GM23338 (cell line): Measurements from ENCODE around the gene ATP6V0A4. TPM values are rescaled to one million over a fixed set of nuclear protein-coding genes. Genes with fewer than 3 reads are reported as not detected.

Experiments used
- ATAC-seq: fragments of 200-7000 bp; cut with Tn5 transposase; 3 replicates; pipeline ENCODE4 v1.9.1; 2020
- DNase-seq: peaks from one replicate; pipeline ENCODE4 v3.0.0-alpha.2; 2015; ENCODE audit warnings: low spot score
- H2AFZ ChIP-seq: fragments of 200-600 bp; sonication (generic); 2 replicates; pipeline ENCODE4 v1.8.0; 2016; ENCODE audit warnings: antibody characterized with exemption, mild to moderate bottlenecking, moderate library complexity
- H3F3A ChIP-seq: fragments of 200-600 bp; sonication (generic); replicated peaks from 2 replicates; pipeline ENCODE4 v1.8.0; 2017; ENCODE audit warnings: antibody characterized with exemption, mixed run types, low read depth
- H3K27ac ChIP-seq: fragments of 200-600 bp; sonication (generic); 2 replicates; pipeline ENCODE4 v1.6.1; 2016; ENCODE audit warnings: low read depth
- H3K27me3 ChIP-seq: fragments of 200-600 bp; sonication (generic); 2 replicates; pipeline ENCODE4 v1.8.0; 2016; ENCODE audit warnings: mild to moderate bottlenecking, mixed run types, moderate library complexity; ENCODE audit not compliant: insufficient read depth
- H3K36me3 ChIP-seq: fragments of 200-600 bp; sonication (generic); 2 replicates; pipeline ENCODE4 v1.8.0; 2016; ENCODE audit warnings: mild to moderate bottlenecking; ENCODE audit not compliant: insufficient read depth
- H3K4me1 ChIP-seq: fragments of 200-600 bp; sonication (generic); 2 replicates; pipeline ENCODE4 v1.8.0; 2016; ENCODE audit warnings: mild to moderate bottlenecking, moderate library complexity; ENCODE audit not compliant: insufficient read depth
- H3K4me2 ChIP-seq: fragments of 200-600 bp; sonication (generic); 2 replicates; pipeline ENCODE4 v1.7.1; 2017; ENCODE audit warnings: mixed run types
- H3K4me3 ChIP-seq: fragments of 200-600 bp; sonication (generic); 2 replicates; pipeline ENCODE4 v1.6.1; 2016; ENCODE audit warnings: mixed run types
- H3K79me2 ChIP-seq: fragments of 200-600 bp; sonication (generic); replicated peaks from 2 replicates; pipeline ENCODE4 v1.8.0; 2017; ENCODE audit warnings: mild to moderate bottlenecking; ENCODE audit not compliant: insufficient read depth
- H3K9me2 ChIP-seq: fragments of 200-600 bp; sonication (generic); 2 replicates; pipeline ENCODE4 v1.8.0; 2017; ENCODE audit not compliant: insufficient read depth
- H4K20me1 ChIP-seq: fragments of 200-600 bp; sonication (generic); replicated peaks from 2 replicates; pipeline ENCODE4 v1.8.0; 2017; ENCODE audit warnings: mild to moderate bottlenecking; ENCODE audit not compliant: insufficient read depth
- H3K27ac Mint-ChIP-seq: 2 replicates; pipeline ENCODE4 v1.8.0; 2020; ENCODE audit warnings: inconsistent platforms, mild to moderate bottlenecking, moderate library complexity, mixed read lengths
- H3K27me3 Mint-ChIP-seq: 3 replicates; pipeline ENCODE4 v1.8.0; 2022; ENCODE audit warnings: low read depth, mild to moderate bottlenecking, moderate library complexity, mixed read lengths, inconsistent platforms; ENCODE audit not compliant: insufficient read depth, poor library complexity
- H3K36me3 Mint-ChIP-seq: 3 replicates; pipeline ENCODE4 v1.8.0; 2021; ENCODE audit warnings: low read depth, mild to moderate bottlenecking, inconsistent platforms, moderate library complexity, mixed read lengths
- H3K4me1 Mint-ChIP-seq: 3 replicates; pipeline ENCODE4 v1.8.0; 2020; ENCODE audit warnings: mild to moderate bottlenecking, inconsistent platforms, mixed read lengths
- H3K4me3 Mint-ChIP-seq: 3 replicates; pipeline ENCODE4 v1.8.0; 2021; ENCODE audit warnings: moderate library complexity, mild to moderate bottlenecking, inconsistent platforms, mixed read lengths
- H3K9me3 Mint-ChIP-seq: 3 replicates; pipeline ENCODE4 v1.8.0; 2020; ENCODE audit warnings: moderate library complexity, mild to moderate bottlenecking, inconsistent platforms, mixed read lengths
- CREB1 ChIP-seq: fragments of 250-450 bp; sonication (Bioruptor Pico); IDR thresholded peaks from 2 replicates; pipeline ENCODE4 v1.5.0; 2020; ENCODE audit warnings: low read depth, mild to moderate bottlenecking, moderate library complexity
- CTCF ChIP-seq, 2 experiments: fragments of 200-600 bp in 1 of 2; sonication (generic) in 1 of 2; conservative IDR thresholded peaks; 2 replicates each; pipeline versions ENCODE4 v1.5.1 to v1.6.1; 2016 to 2017; ENCODE audit warnings: antibody characterized with exemption in 2 of 2, low read depth in 2 of 2, mild to moderate bottlenecking in 2 of 2, moderate library complexity in 1 of 2
- EZH2 ChIP-seq: fragments of 200-600 bp; sonication (generic); IDR thresholded peaks from one replicate; pipeline ENCODE4 v1.8.0; 2017; ENCODE audit warnings: antibody characterized with exemption, mild to moderate bottlenecking, low read depth; ENCODE audit not compliant: unreplicated experiment
- EZH2phosphoT487 ChIP-seq: fragments of 200-600 bp; sonication (generic); IDR thresholded peaks from one replicate; pipeline ENCODE4 v1.8.1; 2018; ENCODE audit warnings: antibody characterized with exemption; ENCODE audit not compliant: unreplicated experiment
- JUNB ChIP-seq: IDR thresholded peaks from one replicate; pipeline ENCODE4 v1.6.1; 2016; ENCODE audit warnings: antibody characterized with exemption; ENCODE audit not compliant: unreplicated experiment
- NANOG ChIP-seq: IDR thresholded peaks from 2 replicates; pipeline ENCODE4 v1.6.1; 2016; ENCODE audit warnings: antibody characterized with exemption, borderline replicate concordance
- POLR2AphosphoS5 ChIP-seq: IDR thresholded peaks from 2 replicates; pipeline ENCODE4 v1.6.1; 2016; ENCODE audit warnings: antibody characterized with exemption, low read depth
- STAT1 ChIP-seq: IDR thresholded peaks from one replicate; pipeline ENCODE4 v1.6.1; 2016; ENCODE audit warnings: antibody characterized with exemption; ENCODE audit not compliant: unreplicated experiment
- ZNF114 ChIP-seq: fragments of 250-450 bp; sonication (Bioruptor Pico); IDR thresholded peaks from 2 replicates; pipeline ENCODE4 v1.5.0; 2020; ENCODE audit warnings: mild to moderate bottlenecking, moderate library complexity
- ZNF331 ChIP-seq: fragments of 250-450 bp; sonication (Bioruptor Pico); IDR thresholded peaks from 2 replicates; pipeline ENCODE4 v1.5.0; 2020; ENCODE audit warnings: low read depth, mild to moderate bottlenecking, moderate library complexity
- ZNF462 ChIP-seq: fragments of 250-450 bp; sonication (Bioruptor Pico); IDR thresholded peaks from 2 replicates; pipeline ENCODE4 v1.5.0; 2020; ENCODE audit warnings: mild to moderate bottlenecking, moderate library complexity
- polyA plus RNA-seq: library from polyadenylated mRNA; unstranded; fragments of >200 nt; fragmentation: Nextera tagmentation; extraction: Ambion mirVana; gene quantifications from 2 replicates; pipeline ENCODE4 v1.2.1, GENCODE V29; 2016
- total RNA-seq: library from RNA; depleted of rRNA; stranded (reverse); fragments of >200 nt; shearing (Covaris generic); gene quantifications from 2 replicates; pipeline ENCODE4 v1.2.3, GENCODE V29; 2014
- TF ChIP-seq, protein P1 (sequence below): IDR thresholded peaks from 2 replicates; pipeline ENCODE4 v1.6.1; 2016; ENCODE audit warnings: antibody characterized with exemption
- TF ChIP-seq, protein P2 (sequence below): IDR thresholded peaks from one replicate; pipeline ENCODE4 v1.6.1; 2018; ENCODE audit warnings: antibody characterized with exemption; ENCODE audit not compliant: unreplicated experiment

The ATP6V0A4 gene
- total and polyA plus RNA-seq, 2 experiments from 2014 or later = 0.10 to 1.3 TPM

GRCh38 chr7:138665669-138666140, 132.3 kb downstream of the ATP6V0A4 start:
- no peaks in the 10 kb centered on the region for H3K79me2 ChIP-seq
- H3K4me2 ChIP-seq = peak overlapping the region; percentile 70; the same call in 1 of the 2 replicates
- peaks cover 20% of the 10 kb centered on the region for H3K9me3 Mint-ChIP-seq
- no peak overlapping the region for H3K4me3 Mint-ChIP-seq
- H3K27ac ChIP-seq = no peak overlapping the region
- no peak overlapping the region for H2AFZ ChIP-seq
- no peaks in the 10 kb centered on the region for H3K36me3 ChIP-seq
- H3K36me3 Mint-ChIP-seq = peaks cover 21% of the 10 kb centered on the region
- H3K4me1 Mint-ChIP-seq = peaks cover 64% of the 10 kb centered on the region
- no peaks in the 10 kb centered on the region for H3K27me3 ChIP-seq
- H3K27me3 Mint-ChIP-seq = peaks cover 11% of the 10 kb centered on the region
- TF ChIP-seq POLR2AphosphoS5 (no peak), ZNF462 (no peak), JUNB (no peak), ZNF114 (CRISPR knock-in tag) (no peak), STAT1 (no peak), CTCF (conservative IDR thresholded peaks at IDR 0.05; ENCODE audit: low read depth in 2 of 2) (no peak), EZH2 (no peak), NANOG (no peak), EZH2phosphoT487 (no peak), CREB1 (CRISPR knock-in tag) (no peak), ZNF331 (CRISPR knock-in tag) (no peak)
- TF ChIP-seq, protein P1, sequence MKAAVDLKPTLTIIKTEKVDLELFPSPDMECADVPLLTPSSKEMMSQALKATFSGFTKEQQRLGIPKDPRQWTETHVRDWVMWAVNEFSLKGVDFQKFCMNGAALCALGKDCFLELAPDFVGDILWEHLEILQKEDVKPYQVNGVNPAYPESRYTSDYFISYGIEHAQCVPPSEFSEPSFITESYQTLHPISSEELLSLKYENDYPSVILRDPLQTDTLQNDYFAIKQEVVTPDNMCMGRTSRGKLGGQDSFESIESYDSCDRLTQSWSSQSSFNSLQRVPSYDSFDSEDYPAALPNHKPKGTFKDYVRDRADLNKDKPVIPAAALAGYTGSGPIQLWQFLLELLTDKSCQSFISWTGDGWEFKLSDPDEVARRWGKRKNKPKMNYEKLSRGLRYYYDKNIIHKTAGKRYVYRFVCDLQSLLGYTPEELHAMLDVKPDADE = no peak
- TF ChIP-seq, protein P2, sequence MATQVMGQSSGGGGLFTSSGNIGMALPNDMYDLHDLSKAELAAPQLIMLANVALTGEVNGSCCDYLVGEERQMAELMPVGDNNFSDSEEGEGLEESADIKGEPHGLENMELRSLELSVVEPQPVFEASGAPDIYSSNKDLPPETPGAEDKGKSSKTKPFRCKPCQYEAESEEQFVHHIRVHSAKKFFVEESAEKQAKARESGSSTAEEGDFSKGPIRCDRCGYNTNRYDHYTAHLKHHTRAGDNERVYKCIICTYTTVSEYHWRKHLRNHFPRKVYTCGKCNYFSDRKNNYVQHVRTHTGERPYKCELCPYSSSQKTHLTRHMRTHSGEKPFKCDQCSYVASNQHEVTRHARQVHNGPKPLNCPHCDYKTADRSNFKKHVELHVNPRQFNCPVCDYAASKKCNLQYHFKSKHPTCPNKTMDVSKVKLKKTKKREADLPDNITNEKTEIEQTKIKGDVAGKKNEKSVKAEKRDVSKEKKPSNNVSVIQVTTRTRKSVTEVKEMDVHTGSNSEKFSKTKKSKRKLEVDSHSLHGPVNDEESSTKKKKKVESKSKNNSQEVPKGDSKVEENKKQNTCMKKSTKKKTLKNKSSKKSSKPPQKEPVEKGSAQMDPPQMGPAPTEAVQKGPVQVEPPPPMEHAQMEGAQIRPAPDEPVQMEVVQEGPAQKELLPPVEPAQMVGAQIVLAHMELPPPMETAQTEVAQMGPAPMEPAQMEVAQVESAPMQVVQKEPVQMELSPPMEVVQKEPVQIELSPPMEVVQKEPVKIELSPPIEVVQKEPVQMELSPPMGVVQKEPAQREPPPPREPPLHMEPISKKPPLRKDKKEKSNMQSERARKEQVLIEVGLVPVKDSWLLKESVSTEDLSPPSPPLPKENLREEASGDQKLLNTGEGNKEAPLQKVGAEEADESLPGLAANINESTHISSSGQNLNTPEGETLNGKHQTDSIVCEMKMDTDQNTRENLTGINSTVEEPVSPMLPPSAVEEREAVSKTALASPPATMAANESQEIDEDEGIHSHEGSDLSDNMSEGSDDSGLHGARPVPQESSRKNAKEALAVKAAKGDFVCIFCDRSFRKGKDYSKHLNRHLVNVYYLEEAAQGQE = no peak
- no peak overlapping the region for H3K4me3 ChIP-seq
- no peaks in the 10 kb centered on the region for H4K20me1 ChIP-seq
- no peaks in the 10 kb centered on the region for H3K9me2 ChIP-seq
- DNase-seq (no peak), ATAC-seq (no peak)
- H3F3A ChIP-seq = no peaks in the 10 kb centered on the region; the same call in 1 of the 2 replicates
- no peak overlapping the region for H3K27ac Mint-ChIP-seq
- peaks cover 66% of the 10 kb centered on the region for H3K4me1 ChIP-seq
